ENCODE measurements around the gene GPX1. TPM values are rescaled to one million over a fixed set of nuclear protein-coding genes. Genes with fewer than 3 reads are reported as not detected.

GPX1 gene
- total RNA-seq, 1 experiment from 2014 or later = 253 TPM

DNA sequence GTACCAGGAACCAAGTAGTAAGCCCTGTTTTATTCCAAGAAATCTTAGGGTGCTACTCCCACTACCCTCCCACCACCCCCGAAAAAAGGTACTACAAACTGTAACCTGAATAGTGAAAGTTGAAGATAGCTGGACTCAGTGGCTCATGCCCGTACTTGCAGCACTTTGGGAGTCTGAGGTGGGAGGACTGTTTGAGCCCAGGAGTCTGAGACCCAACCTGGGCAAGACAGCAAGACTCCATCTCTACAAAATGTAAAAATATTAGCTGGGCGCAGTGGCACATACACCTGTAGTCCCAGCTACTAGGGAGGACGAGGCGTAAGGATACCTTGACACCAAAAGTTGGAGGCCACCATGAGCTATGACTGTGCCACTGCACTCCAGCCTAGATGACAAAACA, 45.7 kb upstream of the GPX1 start:
- no peak overlapping the region for H3K56ac ChIP-seq (ENCODE audit: insufficient read length, low read depth, low read length)
- H3K79me1 ChIP-seq (ENCODE audit: insufficient read depth, low read depth, low read length, poor library complexity, severe bottlenecking) = peaks cover 14% of the 10 kb centered on the region
- H4K20me1 ChIP-seq (ENCODE audit: control insufficient read depth, insufficient read depth, insufficient read length) = no peaks in the 10 kb centered on the region
- no peak overlapping the region for H3K27ac ChIP-seq (ENCODE audit: insufficient read length, low read depth, low read length)
- no peaks in the 10 kb centered on the region for H3K27me3 Mint-ChIP-seq (ENCODE audit: low read depth)
- no peak overlapping the region for H3T11ph ChIP-seq (ENCODE audit: low read length)
- H2BK12ac ChIP-seq (ENCODE audit: insufficient read length, low read depth, low read length) = no peak overlapping the region
- no peak overlapping the region for H2AFZ ChIP-seq (ENCODE audit: low read length)
- WGBS (ENCODE audit: extremely low coverage, insufficient read length, low lambda C conversion rate) = no CpG with 5 or more reads among the region's 5 CpGs
- H3K36me3 Mint-ChIP-seq (ENCODE audit: insufficient read depth in 1 of 3, low read depth in 3 of 3) = peaks cover 10 to 29% (median 26%) of the 10 kb centered on the region in 3 experiments; a peak in 6 of 7 replicates
- no peak overlapping the region for H3K18ac ChIP-seq (ENCODE audit: insufficient read length, low read depth, low read length)
- H2BK15ac ChIP-seq (ENCODE audit: low read depth, low read length) = no peak overlapping the region
- H4K91ac ChIP-seq (ENCODE audit: insufficient read length, low read depth, low read length) = no peak overlapping the region
- H3K27ac Mint-ChIP-seq = no peak overlapping the region
- H3K4me3 Mint-ChIP-seq = no peak overlapping the region
- no peak overlapping the region for H3K23ac ChIP-seq (ENCODE audit: insufficient read length, low read depth, low read length)
- H2AK5ac ChIP-seq (ENCODE audit: insufficient read length, low read length) = no peak overlapping the region
- peaks cover 61% of the 10 kb centered on the region for H3K79me2 ChIP-seq (ENCODE audit: insufficient read depth, low read length)
- H4K8ac ChIP-seq (replicated peaks; ENCODE audit: insufficient read length, low read depth, low read length) = no peak overlapping the region
- H3K9ac ChIP-seq (ENCODE audit: extremely low read depth, insufficient read length, low read length) = no peak overlapping the region
- H2BK20ac ChIP-seq (ENCODE audit: low read depth, low read length, poor library complexity, severe bottlenecking) = no peak overlapping the region
- H3K9me3 ChIP-seq (ENCODE audit: control insufficient read depth, low read depth, low read length) = no peaks in the 10 kb centered on the region
- peaks cover 3% of the 10 kb centered on the region; the same call in 1 of the 2 replicates for H3K4me1 ChIP-seq (ENCODE audit: insufficient read depth, low read length)
- no peak overlapping the region for H2BK120ac ChIP-seq (ENCODE audit: low read depth, low read length, poor library complexity, severe bottlenecking)
- TF ChIP-seq, protein P1, sequence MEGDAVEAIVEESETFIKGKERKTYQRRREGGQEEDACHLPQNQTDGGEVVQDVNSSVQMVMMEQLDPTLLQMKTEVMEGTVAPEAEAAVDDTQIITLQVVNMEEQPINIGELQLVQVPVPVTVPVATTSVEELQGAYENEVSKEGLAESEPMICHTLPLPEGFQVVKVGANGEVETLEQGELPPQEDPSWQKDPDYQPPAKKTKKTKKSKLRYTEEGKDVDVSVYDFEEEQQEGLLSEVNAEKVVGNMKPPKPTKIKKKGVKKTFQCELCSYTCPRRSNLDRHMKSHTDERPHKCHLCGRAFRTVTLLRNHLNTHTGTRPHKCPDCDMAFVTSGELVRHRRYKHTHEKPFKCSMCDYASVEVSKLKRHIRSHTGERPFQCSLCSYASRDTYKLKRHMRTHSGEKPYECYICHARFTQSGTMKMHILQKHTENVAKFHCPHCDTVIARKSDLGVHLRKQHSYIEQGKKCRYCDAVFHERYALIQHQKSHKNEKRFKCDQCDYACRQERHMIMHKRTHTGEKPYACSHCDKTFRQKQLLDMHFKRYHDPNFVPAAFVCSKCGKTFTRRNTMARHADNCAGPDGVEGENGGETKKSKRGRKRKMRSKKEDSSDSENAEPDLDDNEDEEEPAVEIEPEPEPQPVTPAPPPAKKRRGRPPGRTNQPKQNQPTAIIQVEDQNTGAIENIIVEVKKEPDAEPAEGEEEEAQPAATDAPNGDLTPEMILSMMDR (conservative IDR thresholded peaks at IDR 0.05) = no peak
- DNase-seq = no peak
- no peaks in the 10 kb centered on the region for H3K23me2 ChIP-seq (ENCODE audit: insufficient read length, low read depth, low read length, poor library complexity, severe bottlenecking)
- H2BK5ac ChIP-seq (ENCODE audit: insufficient read length, low read length) = no peak overlapping the region
- no peaks in the 10 kb centered on the region for H3K9me3 Mint-ChIP-seq
- no peak overlapping the region for H3K4ac ChIP-seq (ENCODE audit: low read depth, low read length)
- no peak overlapping the region for H4K5ac ChIP-seq (ENCODE audit: insufficient read length, low read depth, low read length)
- peaks cover 20 to 22% of the 10 kb centered on the region in 2 experiments for H3K4me1 Mint-ChIP-seq
- H3K27me3 ChIP-seq (ENCODE audit: insufficient read depth, low read length) = no peaks in the 10 kb centered on the region
- H3K4me2 ChIP-seq (ENCODE audit: insufficient read depth, insufficient read length, low read length) = no peak overlapping the region
- no peak overlapping the region for H3K14ac ChIP-seq (ENCODE audit: insufficient read depth, low read length)
